A549 treated with CpdA at 1 μM for 4 hours (cell line): ENCODE measurements around the gene GARS1. TPM values are rescaled to one million over a fixed set of nuclear protein-coding genes. Genes with fewer than 3 reads are reported as not detected.

Source experiments
- total RNA-seq: library from RNA; stranded (reverse); fragments of 200-300 nt; extraction: Qiagen RNA extraction; gene quantifications from 5 replicates; pipeline ENCODE4 v1.2.3, GENCODE V29; 2022; ENCODE audit warnings: low read depth

The GARS1 gene
- 147 to 180 TPM (median 152 TPM) in 5 replicates for total RNA-seq

GRCh38 chr7:30594540-30595435 lies at the start of gene GARS1:
TSS of gene GARS1 (plus strand) at chr7:30594878. CDS start at chr7:30594922, 44 bp downstream.

GRCh38 chr7:30682212-30683083 lies 87.8 kb downstream of the GARS1 start, which contains the start of gene CRHR2:
TSS of gene CRHR2 (minus strand) at chr7:30682456. CDS start at chr7:30682280, 176 bp downstream.

Other genes starting within 250 kb of the GARS1 start
- gene NOD1, start 116.1 kb upstream of the GARS1 start, total RNA-seq = 4.9 to 6.4 TPM (median 5.6 TPM) in 5 replicates
- gene GGCT, start 90.0 kb upstream of the GARS1 start, total RNA-seq = 72.0 to 91.2 TPM (median 72.8 TPM) in 5 replicates
- 0.03 TPM in 1 of 5 replicates, not detected in the others for gene CRHR2, start 87.6 kb downstream of the GARS1 start, total RNA-seq
- gene INMT, start 157.3 kb downstream of the GARS1 start, total RNA-seq = not detected in 5 replicates
- 2.8 to 3.0 TPM (median 3.0 TPM) in 5 replicates for gene MINDY4, start 176.5 kb downstream of the GARS1 start, total RNA-seq